Loucy (cell line): Measurements from ENCODE around the gene RHOG.

ENCODE experiments used
- EZH2phosphoT487 ChIP-seq: fragments of 200-600 bp; IDR thresholded peaks from 2 replicates; pipeline ENCODE4 v1.6.1; 2018; ENCODE audit warnings: antibody characterized with exemption, mild to moderate bottlenecking, moderate library complexity, borderline replicate concordance
- TF ChIP-seq, protein P1 (sequence below): fragments of 200-600 bp; sonication (generic); conservative IDR thresholded peaks from 2 replicates; pipeline ENCODE4 v1.5.1; 2014; ENCODE audit warnings: mild to moderate bottlenecking, antibody characterized with exemption, low read length

DNA sequence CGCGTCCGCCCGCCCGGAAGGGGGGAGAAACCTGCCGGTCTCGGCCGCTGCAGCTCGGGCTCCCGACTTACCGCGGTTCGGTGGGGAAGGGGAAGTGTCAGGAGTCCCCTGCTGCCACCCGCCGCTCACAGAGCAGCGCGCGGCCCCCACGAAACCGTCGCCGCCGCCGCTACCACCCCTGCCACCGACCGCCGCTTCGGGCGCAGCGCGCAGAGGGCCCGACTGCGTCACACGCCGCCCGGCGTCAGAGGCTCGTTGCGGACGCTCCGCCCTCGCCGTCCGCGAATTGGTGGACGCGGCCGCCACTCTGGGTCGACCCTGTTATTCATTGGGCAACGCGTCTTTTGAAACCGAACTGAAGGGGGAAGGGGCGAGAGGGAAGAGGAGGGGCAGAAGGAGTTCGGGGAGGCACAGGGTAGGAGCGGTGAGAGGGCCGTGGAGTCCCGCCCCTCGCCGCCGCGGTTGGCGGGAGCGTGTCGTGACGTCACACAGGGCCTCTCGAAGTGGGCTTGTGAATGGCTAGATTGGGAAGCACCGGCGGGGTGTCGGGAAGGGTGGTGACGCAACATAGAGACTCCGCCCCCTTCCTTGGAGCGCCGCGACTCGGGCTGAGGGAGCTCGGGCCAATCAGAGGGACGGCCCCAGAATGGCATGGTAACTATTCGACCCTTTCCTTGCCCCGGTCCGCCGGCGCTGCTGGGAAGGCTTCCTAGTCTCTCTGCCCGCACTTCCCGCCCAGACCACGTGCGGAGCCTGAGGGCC is 43.2 kb downstream of the RHOG start, which contains the start of gene NUP98:
- TF ChIP-seq, protein P1, sequence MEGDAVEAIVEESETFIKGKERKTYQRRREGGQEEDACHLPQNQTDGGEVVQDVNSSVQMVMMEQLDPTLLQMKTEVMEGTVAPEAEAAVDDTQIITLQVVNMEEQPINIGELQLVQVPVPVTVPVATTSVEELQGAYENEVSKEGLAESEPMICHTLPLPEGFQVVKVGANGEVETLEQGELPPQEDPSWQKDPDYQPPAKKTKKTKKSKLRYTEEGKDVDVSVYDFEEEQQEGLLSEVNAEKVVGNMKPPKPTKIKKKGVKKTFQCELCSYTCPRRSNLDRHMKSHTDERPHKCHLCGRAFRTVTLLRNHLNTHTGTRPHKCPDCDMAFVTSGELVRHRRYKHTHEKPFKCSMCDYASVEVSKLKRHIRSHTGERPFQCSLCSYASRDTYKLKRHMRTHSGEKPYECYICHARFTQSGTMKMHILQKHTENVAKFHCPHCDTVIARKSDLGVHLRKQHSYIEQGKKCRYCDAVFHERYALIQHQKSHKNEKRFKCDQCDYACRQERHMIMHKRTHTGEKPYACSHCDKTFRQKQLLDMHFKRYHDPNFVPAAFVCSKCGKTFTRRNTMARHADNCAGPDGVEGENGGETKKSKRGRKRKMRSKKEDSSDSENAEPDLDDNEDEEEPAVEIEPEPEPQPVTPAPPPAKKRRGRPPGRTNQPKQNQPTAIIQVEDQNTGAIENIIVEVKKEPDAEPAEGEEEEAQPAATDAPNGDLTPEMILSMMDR: no peak
- TF ChIP-seq EZH2phosphoT487: no peak
